OCI-LY3 (cell line): Measurements from ENCODE around the gene RECK.

Experiments used
- H2AFZ ChIP-seq: fragments of 200-600, 300-600 bp; shearing (Covaris generic); 2 replicates; pipeline ENCODE4 v1.6.0; 2014; ENCODE audit warnings: antibody characterized with exemption, low read depth, low read length
- H3K27ac ChIP-seq: fragments of 200-600, 300-600 bp; sonication (generic); 2 replicates; pipeline ENCODE4 v1.5.1; 2014; ENCODE audit warnings: mild to moderate bottlenecking, low read length, moderate library complexity, mixed read lengths
- H3K27me3 ChIP-seq: fragments of 200-600, 300-600 bp; sonication (generic); 2 replicates; pipeline ENCODE4 v1.6.1; 2014; ENCODE audit warnings: low read depth, low read length, mixed read lengths
- H3K36me3 ChIP-seq: fragments of 200-600, 300-600 bp; sonication (generic); replicated peaks from 2 replicates; pipeline ENCODE3; 2014; ENCODE audit warnings: low read depth, low read length, mixed read lengths
- H3K4me1 ChIP-seq: fragments of 300-600, 200-600 bp; sonication (generic); 2 replicates; pipeline ENCODE4 v1.6.1; 2014; ENCODE audit warnings: low read length, mixed read lengths
- H3K4me2 ChIP-seq: fragments of 200-600, 300-600 bp; sonication (generic); 2 replicates; pipeline ENCODE4 v1.6.1; 2014; ENCODE audit warnings: low read length, mixed read lengths
- H3K4me3 ChIP-seq: fragments of 300-600, 200-600 bp; sonication (generic); 2 replicates; pipeline ENCODE4 v1.5.1; 2014; ENCODE audit warnings: antibody characterized with exemption, mild to moderate bottlenecking, low read length, moderate library complexity
- H3K79me2 ChIP-seq: fragments of 300-600, 200-600 bp; shearing (Covaris generic); 2 replicates; pipeline ENCODE4 v1.6.1; 2014; ENCODE audit warnings: mild to moderate bottlenecking, low read length, mixed read lengths
- H3K9ac ChIP-seq: fragments of 300-600, 200-600 bp; shearing (Covaris generic); 2 replicates; pipeline ENCODE4 v1.6.0; 2014; ENCODE audit warnings: mild to moderate bottlenecking, low read length, moderate library complexity
- H3K9me3 ChIP-seq: fragments of 200-600, 300-600 bp; shearing (Covaris generic); 2 replicates; pipeline ENCODE4 v1.6.1; 2014; ENCODE audit warnings: low read length, mixed read lengths; ENCODE audit not compliant: insufficient read depth
- H4K20me1 ChIP-seq: fragments of 200-600, 300-600 bp; sonication (generic); 2 replicates; pipeline ENCODE4 v1.6.1; 2016; ENCODE audit warnings: low read length, mixed read lengths; ENCODE audit not compliant: insufficient read depth
- CTCF ChIP-seq: fragments of 200-600, 300-600 bp; sonication (generic); IDR thresholded peaks from 2 replicates; pipeline ENCODE4 v1.5.1; 2014; ENCODE audit warnings: antibody characterized with exemption, low read length, low read depth
- EZH2phosphoT487 ChIP-seq: fragments of 200-600 bp; shearing (Covaris generic); IDR thresholded peaks from 2 replicates; pipeline ENCODE4 v1.6.1; 2018; ENCODE audit warnings: antibody characterized with exemption, mixed run types, low read depth

RECK gene

GRCh38 chr9:36144309-36145232 lies 107.9 kb downstream of the RECK start:
- no peaks in the 10 kb centered on the region for H3K27me3 ChIP-seq
- H3K79me2 ChIP-seq: no peaks in the 10 kb centered on the region
- H3K4me2 ChIP-seq: no peak overlapping the region
- TF ChIP-seq EZH2phosphoT487 (no peak), CTCF (no peak)
- no peaks in the 10 kb centered on the region for H4K20me1 ChIP-seq
- no peak overlapping the region for H3K9ac ChIP-seq
- H3K4me3 ChIP-seq: no peak overlapping the region
- peaks cover 15% of the 10 kb centered on the region; the same call in 1 of the 2 replicates for H3K4me1 ChIP-seq
- H3K27ac ChIP-seq: no peak overlapping the region
- no peak overlapping the region for H2AFZ ChIP-seq
- no peaks in the 10 kb centered on the region for H3K9me3 ChIP-seq
- H3K36me3 ChIP-seq: no peaks in the 10 kb centered on the region

- Histone ChIP-seq H3K9ac (no peak overlapping the region), H2AFZ (no peak overlapping the region), H3K27me3 (no peaks in the 10 kb centered on the region), H3K4me3 (no peak overlapping the region), H3K27ac (no peak overlapping the region), H4K20me1 (no peaks in the 10 kb centered on the region), H3K9me3 (no peaks in the 10 kb centered on the region), H3K4me1 (peaks cover 16% of the 10 kb centered on the region), H3K4me2 (no peak overlapping the region), H3K36me3 (no peaks in the 10 kb centered on the region), H3K79me2 (no peaks in the 10 kb centered on the region)
- no peak for TF ChIP-seq EZH2phosphoT487
- TF ChIP-seq CTCF: no peak
Observed at GRCh38 chr9:36145970-36146369, 109.3 kb downstream of the RECK start.

GRCh38 chr9:36146651-36147050 lies 109.9 kb downstream of the RECK start:
- H3K4me2 ChIP-seq: no peak overlapping the region

More at GRCh38 chr9:36146651-36147050, 109.9 kb downstream of the RECK start:
- no peak overlapping the region for H3K27ac ChIP-seq
- peaks cover 23% of the 10 kb centered on the region for H3K4me1 ChIP-seq
- TF ChIP-seq EZH2phosphoT487: no peak
- no peak for TF ChIP-seq CTCF
- H3K4me3 ChIP-seq: no peak overlapping the region
- H3K9ac ChIP-seq: no peak overlapping the region
- no peaks in the 10 kb centered on the region for H3K27me3 ChIP-seq
- H3K36me3 ChIP-seq: no peaks in the 10 kb centered on the region
- no peak overlapping the region for H2AFZ ChIP-seq
- H3K79me2 ChIP-seq: no peaks in the 10 kb centered on the region
- H4K20me1 ChIP-seq: no peaks in the 10 kb centered on the region
- H3K9me3 ChIP-seq: no peaks in the 10 kb centered on the region
